Measurements from ENCODE around the gene MAZ.
A peak's percentile ranks its signal among the peaks of the same experiment; 100 is the strongest.

The MAZ gene

GRCh38 chr16:29809850-29810698, 3.7 kb downstream of the MAZ start:
- DNase-seq = no peak

DNA sequence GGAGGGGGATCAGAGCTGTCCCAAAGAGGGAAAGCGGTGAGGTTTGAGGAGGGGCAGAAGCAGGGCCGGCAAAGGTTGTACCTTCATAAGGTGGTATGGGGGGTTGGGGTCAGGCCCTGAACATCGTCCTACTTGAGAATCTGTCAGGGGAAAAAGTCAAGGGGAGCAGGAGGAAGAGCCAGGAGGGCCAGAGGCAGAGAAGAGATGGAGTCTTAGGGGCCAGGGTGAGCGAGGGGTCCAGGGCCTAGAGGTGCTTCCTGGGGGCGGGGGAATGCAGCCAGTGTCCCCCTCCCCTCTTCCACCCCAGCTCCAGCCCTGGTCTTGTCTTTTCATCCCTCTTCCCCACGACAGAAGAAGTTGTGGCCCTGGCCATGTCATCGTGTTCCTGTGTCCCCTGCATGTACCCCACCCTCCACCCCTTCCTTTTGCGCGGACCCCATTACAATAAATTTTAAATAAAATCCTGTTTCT, 4.4 kb downstream of the MAZ start:
- DNase-seq = no peak

GRCh38 chr16:29811170-29811895, 5.0 kb downstream of the MAZ start:
- peak; percentile 96 for DNase-seq

GRCh38 chr16:29811896-29812665, 5.8 kb downstream of the MAZ start, which contains the start of gene PRRT2:
Gene PRRT2 (plus strand): TSS chr16:29812193. CDS start chr16:29813055, 862 bp downstream.
- peak; percentile 63 for DNase-seq

DNA sequence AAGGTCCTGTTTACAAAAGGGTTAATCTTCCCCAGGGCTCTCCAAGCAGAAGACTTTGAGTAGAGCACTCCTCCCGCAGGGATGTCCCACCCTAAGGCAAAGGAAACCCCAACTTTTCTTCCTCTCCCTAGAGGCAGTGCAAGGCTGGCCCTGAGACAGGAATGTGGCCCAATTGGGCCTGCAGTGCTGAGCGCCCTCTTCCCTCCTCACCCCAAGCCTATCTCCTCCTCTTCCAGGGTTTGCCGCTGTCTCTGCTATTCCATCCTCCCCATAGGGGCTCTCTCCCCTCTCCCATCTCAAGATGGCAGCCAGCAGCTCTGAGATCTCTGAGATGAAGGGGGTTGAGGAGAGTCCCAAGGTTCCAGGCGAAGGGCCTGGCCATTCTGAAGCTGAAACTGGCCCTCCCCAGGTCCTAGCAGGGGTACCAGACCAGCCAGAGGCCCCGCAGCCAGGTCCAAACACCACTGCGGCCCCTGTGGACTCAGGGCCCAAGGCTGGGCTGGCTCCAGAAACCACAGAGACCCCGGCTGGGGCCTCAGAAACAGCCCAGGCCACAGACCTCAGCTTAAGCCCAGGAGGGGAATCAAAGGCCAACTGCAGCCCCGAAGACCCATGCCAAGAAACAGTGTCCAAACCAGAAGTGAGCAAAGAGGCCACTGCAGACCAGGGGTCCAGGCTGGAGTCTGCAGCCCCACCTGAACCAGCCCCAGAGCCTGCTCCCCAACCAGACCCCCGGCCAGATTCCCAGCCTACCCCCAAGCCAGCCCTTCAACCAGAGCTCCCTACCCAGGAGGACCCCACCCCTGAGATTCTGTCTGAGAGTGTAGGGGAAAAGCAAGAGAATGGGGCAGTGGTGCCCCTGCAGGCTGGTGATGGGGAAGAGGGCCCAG, 6.7 kb downstream of the MAZ start:
- no peak for DNase-seq

DNA sequence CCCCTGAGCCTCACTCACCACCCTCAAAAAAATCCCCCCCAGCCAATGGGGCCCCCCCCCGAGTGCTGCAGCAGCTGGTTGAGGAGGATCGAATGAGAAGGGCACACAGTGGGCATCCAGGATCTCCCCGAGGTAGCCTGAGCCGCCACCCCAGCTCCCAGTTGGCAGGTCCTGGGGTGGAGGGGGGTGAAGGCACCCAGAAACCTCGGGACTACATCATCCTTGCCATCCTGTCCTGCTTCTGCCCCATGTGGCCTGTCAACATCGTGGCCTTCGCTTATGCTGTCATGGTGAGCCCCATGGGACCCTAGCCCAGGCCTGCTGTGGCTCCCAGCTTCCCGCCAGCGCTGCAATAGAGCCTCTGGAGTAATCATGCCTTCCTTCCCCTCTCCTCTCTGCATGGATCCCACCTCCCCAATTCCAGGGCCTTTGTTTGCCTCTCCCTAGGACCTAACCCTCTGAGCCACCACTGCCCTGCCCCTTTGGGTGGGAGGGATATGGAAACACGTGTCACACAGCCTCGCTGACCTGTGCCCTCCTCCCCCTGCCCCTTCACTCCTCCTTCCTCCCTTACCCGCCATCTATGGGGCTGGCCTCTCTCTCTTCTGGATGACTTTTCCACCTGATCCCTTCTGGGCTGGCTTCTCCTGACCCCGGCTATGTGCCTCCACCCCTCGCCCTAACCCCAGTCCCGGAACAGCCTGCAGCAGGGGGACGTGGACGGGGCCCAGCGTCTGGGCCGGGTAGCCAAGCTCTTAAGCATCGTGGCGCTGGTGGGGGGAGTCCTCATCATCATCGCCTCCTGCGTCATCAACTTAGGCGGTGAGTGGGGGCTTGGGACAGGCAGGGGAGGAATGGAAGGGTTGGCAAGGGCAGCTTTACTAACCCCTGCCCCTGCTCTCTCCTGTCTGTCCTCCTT, 7.6 kb downstream of the MAZ start:
- DNase-seq = no peak

DNA sequence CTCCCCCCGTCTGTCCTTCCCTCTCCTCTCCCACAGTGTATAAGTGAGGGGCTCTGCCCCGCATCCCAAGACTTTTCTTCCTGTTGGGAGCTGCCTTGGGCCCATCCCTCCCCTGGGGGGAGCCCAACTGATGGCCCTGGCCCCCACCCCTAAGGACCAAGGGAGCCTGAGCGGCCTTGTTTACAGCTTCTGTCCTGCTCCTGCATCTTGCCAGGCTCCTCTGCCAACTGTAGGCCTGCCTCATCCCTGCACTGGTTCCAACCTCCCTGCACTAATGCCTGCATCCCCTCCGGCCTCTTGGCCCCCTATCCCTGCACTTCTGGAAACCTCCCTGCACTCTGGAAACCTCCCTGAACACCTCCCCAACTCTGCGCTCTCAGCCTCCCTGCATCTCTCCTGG, 8.3 kb downstream of the MAZ start:
- no peak for DNase-seq

- peak; percentile 66 for DNase-seq
These were observed 8.8 kb downstream of the MAZ start for GRCh38 chr16:29815032-29815721.

DNA sequence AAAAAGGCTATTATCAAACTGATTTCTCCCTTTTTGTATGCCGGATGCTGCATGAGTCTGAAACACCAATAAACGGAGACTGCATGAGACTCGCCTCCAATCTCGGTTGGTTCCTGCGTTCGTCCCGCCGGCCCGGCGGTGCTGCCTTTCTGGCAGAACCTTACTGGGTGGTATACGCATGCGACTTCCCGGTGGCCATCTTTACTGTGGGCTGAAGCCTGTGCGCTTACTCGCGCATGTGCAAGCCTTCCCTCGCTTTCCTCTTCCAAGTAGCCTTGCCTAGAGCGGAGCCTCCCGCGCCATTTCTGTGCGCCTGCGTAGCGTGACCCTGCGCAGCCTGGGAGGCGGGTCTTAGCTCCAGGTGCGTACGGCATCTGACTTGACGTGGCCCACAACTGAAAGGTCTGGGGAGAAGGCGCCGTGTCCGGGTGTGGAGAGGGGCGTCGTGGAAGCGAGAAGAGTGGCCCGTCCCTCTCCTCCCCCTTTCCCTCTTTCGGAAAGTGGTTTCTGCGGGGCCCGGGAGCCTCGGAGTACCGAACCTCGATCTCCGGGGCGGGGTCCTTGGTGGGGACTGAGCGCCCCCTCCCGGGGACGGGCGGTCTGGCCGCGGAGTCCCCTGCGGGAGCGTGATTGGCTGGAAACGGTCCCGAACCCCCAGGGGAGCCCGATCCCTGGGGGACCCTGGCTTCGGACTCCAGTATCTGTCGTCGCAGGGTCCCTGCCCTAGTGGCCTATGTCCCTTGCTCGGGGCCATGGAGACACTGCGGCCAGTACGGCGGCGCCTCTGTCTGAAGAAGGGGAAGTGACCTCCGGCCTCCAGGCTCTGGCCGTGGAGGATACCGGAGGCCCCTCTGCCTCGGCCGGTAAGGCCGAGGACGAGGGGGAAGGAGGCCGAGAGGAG, 9.7 kb downstream of the MAZ start, which contains the start of gene PAGR1:
TSS of gene PAGR1 (plus strand) at position 360 of the 901 bp plus-strand sequence. CDS start at position 734, 374 bp downstream.
- DNase-seq = peak; percentile 100

DNA sequence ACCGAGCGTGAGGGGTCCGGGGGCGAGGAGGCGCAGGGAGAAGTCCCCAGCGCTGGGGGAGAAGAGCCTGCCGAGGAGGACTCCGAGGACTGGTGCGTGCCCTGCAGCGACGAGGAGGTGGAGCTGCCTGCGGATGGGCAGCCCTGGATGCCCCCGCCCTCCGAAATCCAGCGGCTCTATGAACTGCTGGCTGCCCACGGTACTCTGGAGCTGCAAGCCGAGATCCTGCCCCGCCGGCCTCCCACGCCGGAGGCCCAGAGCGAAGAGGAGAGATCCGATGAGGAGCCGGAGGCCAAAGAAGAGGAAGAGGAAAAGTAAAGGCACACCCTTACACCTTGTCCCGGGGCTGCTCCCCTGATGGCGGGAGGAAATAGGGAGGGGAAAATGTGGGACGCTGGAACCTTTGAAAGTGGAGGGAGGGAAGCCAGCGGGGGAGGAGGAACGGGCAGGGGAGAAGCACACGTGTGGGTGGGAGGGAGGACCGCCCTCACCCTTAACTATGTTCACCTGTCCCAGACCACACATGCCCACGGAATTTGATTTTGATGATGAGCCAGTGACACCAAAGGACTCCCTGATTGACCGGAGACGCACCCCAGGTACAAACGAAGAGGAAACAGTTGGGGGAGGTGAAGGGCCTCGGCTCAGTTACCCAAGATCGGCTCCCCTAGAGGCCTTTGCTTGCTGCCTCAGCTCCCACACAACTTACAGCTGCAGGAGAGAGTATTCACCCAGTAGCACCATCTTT, 10.5 kb downstream of the MAZ start:
- peak; percentile 85 for DNase-seq

DNA sequence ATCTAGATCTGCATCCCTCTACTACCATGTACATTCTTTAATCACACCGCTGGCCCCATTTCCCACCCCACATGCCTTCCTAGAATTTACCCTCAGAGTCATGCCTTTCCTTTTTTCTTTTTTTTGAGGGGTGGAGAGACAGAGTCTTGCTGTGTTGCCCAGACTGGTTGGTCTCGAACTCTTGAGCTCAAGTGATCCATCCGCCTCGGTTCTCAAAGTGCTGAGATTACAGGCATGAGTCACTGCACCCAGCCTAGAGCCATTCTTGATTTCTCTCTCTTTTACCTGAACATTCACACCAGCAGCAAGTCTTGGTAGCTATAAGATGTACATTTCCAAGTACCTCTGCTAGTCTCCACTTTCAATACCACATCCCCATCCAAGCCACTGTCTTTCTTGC, 11.8 kb downstream of the MAZ start:
- DNase-seq = no peak

GRCh38 chr16:29819506-29819905, 13.2 kb downstream of the MAZ start:
- no peak for DNase-seq

GRCh38 chr16:29820271-29820701, 14.0 kb downstream of the MAZ start, which contains the start of gene MVP:
Gene MVP (plus strand): TSS chr16:29820462. CDS start chr16:29830550, 10,088 bp downstream.
- peak; percentile 88 for DNase-seq

GRCh38 chr16:29820730-29821642, 14.7 kb downstream of the MAZ start:
- peak; percentile 67 for DNase-seq

DNA sequence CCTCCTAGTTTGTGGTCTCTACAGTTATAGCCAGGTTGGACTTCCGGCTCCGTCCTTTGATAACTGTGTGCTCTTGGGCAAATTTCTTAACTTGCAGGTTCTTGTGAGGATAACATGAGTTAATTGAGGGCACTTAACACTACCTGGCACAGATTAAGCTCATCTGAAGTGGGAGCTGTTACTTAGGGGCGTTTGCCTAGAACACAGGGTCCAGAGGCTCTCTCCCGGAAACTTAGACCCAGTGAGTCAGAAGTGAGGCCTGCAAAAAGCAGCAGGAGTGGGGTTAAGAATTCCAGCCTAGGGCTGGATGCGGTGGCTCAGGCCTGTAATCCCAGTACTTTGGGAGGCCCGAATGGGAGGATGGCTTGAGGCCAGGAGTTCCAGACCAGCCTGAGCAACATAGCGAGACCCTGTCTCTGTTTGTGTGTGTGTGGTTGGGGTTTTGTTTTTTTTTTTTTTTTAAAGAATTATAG, 15.3 kb downstream of the MAZ start:
- DNase-seq = no peak

DNA sequence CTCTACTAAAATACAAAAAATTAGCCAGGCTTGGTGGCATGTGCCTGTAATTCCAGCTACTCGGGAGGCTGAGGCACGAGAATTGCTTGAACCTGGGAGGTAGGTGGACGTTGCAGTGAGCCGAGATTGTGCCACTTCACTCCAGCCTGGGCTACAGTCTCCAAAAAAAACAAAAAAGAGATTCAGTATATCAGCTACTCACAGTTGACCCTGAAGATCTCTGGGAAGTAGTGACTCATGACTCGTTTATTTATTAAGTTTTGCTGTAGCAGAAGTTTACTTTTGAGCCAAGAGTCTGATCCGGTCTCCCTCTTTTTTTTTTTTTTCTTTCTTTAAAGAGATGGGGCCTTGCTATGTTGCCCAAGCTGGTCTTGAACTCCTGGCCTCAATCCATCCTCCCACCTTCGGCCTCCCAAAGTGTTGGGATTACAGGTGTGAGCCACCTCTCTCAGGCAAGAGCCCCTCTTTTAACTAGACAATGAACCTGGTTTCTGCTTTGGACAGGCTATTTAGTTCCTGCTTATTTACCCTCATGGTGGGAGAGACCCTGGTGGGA, 18.3 kb downstream of the MAZ start:
- no peak for DNase-seq

All from RPMI8226 (cell line).